Retina (tissue), 1 donor: Measurements from ENCODE around the gene IFT172.
"Not testable (repeated sequence)": the region's sequence is repeated elsewhere in the genome, so short reads cannot be mapped to it uniquely, and the experiment has no call there.

Source experiments
- DNase-seq: peaks from one replicate; pipeline ENCODE4 v3.0.0-alpha.2; 2016

The IFT172 gene

GRCh38 chr2:27425039-27425438 lies 64.5 kb downstream of the IFT172 start:
- DNase-seq: not testable (repeated sequence)

GRCh38 chr2:27422958-27423357 lies 66.6 kb downstream of the IFT172 start:
- no peak for DNase-seq

- no peak for DNase-seq
Observed at GRCh38 chr2:27421660-27422250, 67.8 kb downstream of the IFT172 start.

GRCh38 chr2:27420996-27421395 lies 68.5 kb downstream of the IFT172 start:
- no peak for DNase-seq

GRCh38 chr2:27416151-27416550 lies 73.4 kb downstream of the IFT172 start:
- DNase-seq: no peak

GRCh38 chr2:27412419-27413152 lies 77.0 kb downstream of the IFT172 start:
- DNase-seq: no peak

- DNase-seq: peak; percentile 97
Observed at GRCh38 chr2:27409321-27410073, 80.0 kb downstream of the IFT172 start, which contains the start of gene PPM1G. TSS of gene PPM1G (minus strand) at chr2:27409591. CDS start at chr2:27409422, 169 bp downstream.

GRCh38 chr2:27408601-27409320 lies 80.8 kb downstream of the IFT172 start:
- DNase-seq: no peak

GRCh38 chr2:27407798-27408491 lies 81.6 kb downstream of the IFT172 start:
- peak; percentile 38 for DNase-seq

- no peak for DNase-seq
Observed at GRCh38 chr2:27400348-27401135, 89.0 kb downstream of the IFT172 start.

GRCh38 chr2:27398962-27399361 lies 90.6 kb downstream of the IFT172 start:
- no peak for DNase-seq
